Smooth muscle cell (in vitro differentiated cells): ENCODE measurements around the gene C10orf62. TPM values are rescaled to one million over a fixed set of nuclear protein-coding genes. Genes with fewer than 3 reads are reported as not detected.

ENCODE experiments used
- DNase-seq: peaks from one replicate; lab custom pipeline; 2025; ENCODE audit not compliant: unreplicated experiment; lab: John Stamatoyannopoulos, UW
- H2AFZ ChIP-seq: fragments of 200-600 bp; sonication (generic); 2 replicates; pipeline ENCODE4 v1.6.0; 2016; ENCODE audit warnings: antibody characterized with exemption, low read depth, mild to moderate bottlenecking
- H3F3A ChIP-seq: fragments of 200-600 bp; sonication (generic); 2 replicates; pipeline ENCODE4 v1.6.0; 2017; ENCODE audit warnings: antibody characterized with exemption, low read depth
- H3K27ac ChIP-seq: fragments of 200-600 bp; sonication (generic); 2 replicates; pipeline ENCODE4 v1.5.1; 2016; ENCODE audit warnings: low read depth, mild to moderate bottlenecking
- H3K27me3 ChIP-seq: fragments of 200-600 bp; sonication (generic); 2 replicates; pipeline ENCODE4 v1.6.1; 2016; ENCODE audit warnings: low read depth, mild to moderate bottlenecking
- H3K36me3 ChIP-seq: fragments of 200-600 bp; sonication (generic); 2 replicates; pipeline ENCODE4 v1.5.1; 2016; ENCODE audit warnings: low read depth
- H3K4me1 ChIP-seq: fragments of 200-600 bp; sonication (generic); 2 replicates; pipeline ENCODE4 v1.5.1; 2016; ENCODE audit warnings: low read depth
- H3K4me2 ChIP-seq: fragments of 200-600 bp; sonication (generic); 2 replicates; pipeline ENCODE4 v1.6.0; 2016; ENCODE audit warnings: mild to moderate bottlenecking
- H3K4me3 ChIP-seq: fragments of 200-600 bp; sonication (generic); 2 replicates; pipeline ENCODE4 v1.5.1; 2016; ENCODE audit warnings: mild to moderate bottlenecking
- H3K79me2 ChIP-seq: fragments of 200-600 bp; sonication (generic); 2 replicates; pipeline ENCODE4 v1.6.0; 2016; ENCODE audit warnings: low read depth, mild to moderate bottlenecking
- H3K9ac ChIP-seq: fragments of 200-600 bp; sonication (generic); 2 replicates; pipeline ENCODE4 v1.6.0; 2016; ENCODE audit warnings: low read depth
- H3K9me3 ChIP-seq: fragments of 200-600 bp; sonication (generic); replicated peaks from 2 replicates; pipeline ENCODE4 v1.5.1; 2016; ENCODE audit warnings: low read depth
- H4K20me1 ChIP-seq: fragments of 200-600 bp; sonication (generic); 2 replicates; pipeline ENCODE4 v1.6.0; 2016; ENCODE audit warnings: low read depth
- CTCF ChIP-seq: fragments of 200-600 bp; sonication (generic); IDR thresholded peaks from 2 replicates; pipeline ENCODE4 v1.5.1; 2017; ENCODE audit warnings: borderline replicate concordance, mild to moderate bottlenecking, antibody characterized with exemption; ENCODE audit not compliant: insufficient read depth, poor library complexity, severe bottlenecking
- WGBS: methylation state at CpG from one replicate; pipeline ENCODE4 v1.1.7; 2016; ENCODE audit warnings: low lambda C conversion rate; 5-methylcytosine and 5-hydroxymethylcytosine counted together
- polyA plus RNA-seq: library from polyadenylated mRNA; unstranded; fragments of >200 nt; fragmentation: Nextera tagmentation; extraction: Ambion mirVana; gene quantifications from 2 replicates; pipeline ENCODE4 v1.2.1, GENCODE V29; 2016
- total RNA-seq: library from RNA; depleted of rRNA; stranded (reverse); fragments of >200 nt; gene quantifications from 2 replicates; pipeline ENCODE4 v1.2.3, GENCODE V29; 2014

The C10orf62 gene
- total and polyA plus RNA-seq, 2 experiments from 2014 or later = not detected

- no peak overlapping the region for H3K9ac ChIP-seq
- WGBS = 92% methylated on average over 9 of the region's 9 CpGs
- DNase-seq = no peak
These were observed 8.8 kb upstream of the C10orf62 start for GRCh38 chr10:97580421-97581367.

GRCh38 chr10:97582169-97582568 lies 7.4 kb upstream of the C10orf62 start:
- WGBS = 97% methylated on average over 8 of the region's 8 CpGs
- Histone ChIP-seq H3K9me3 (no peaks in the 10 kb centered on the region), H3K27ac (no peak overlapping the region), H3K9ac (no peak overlapping the region), H2AFZ (no peak overlapping the region), H3K36me3 (no peaks in the 10 kb centered on the region), H3K4me1 (no peaks in the 10 kb centered on the region), H3K4me2 (no peak overlapping the region), H3K4me3 (no peak overlapping the region), H4K20me1 (no peaks in the 10 kb centered on the region), H3K79me2 (no peaks in the 10 kb centered on the region), H3F3A (no peaks in the 10 kb centered on the region), H3K27me3 (no peaks in the 10 kb centered on the region)
- TF ChIP-seq CTCF = no peak
- no peak for DNase-seq

More at GRCh38 chr10:97580421-97581367, 8.8 kb upstream of the C10orf62 start:
- H3K4me3 ChIP-seq = no peak overlapping the region
- H3K4me2 ChIP-seq = no peak overlapping the region
- no peaks in the 10 kb centered on the region for H4K20me1 ChIP-seq
- H3K27ac ChIP-seq = no peak overlapping the region
- no peaks in the 10 kb centered on the region for H3K4me1 ChIP-seq
- H3K79me2 ChIP-seq = no peaks in the 10 kb centered on the region
- no peaks in the 10 kb centered on the region for H3K36me3 ChIP-seq
- no peaks in the 10 kb centered on the region for H3F3A ChIP-seq
- TF ChIP-seq CTCF = no peak
- no peak overlapping the region for H2AFZ ChIP-seq
- H3K9me3 ChIP-seq = no peaks in the 10 kb centered on the region
- no peaks in the 10 kb centered on the region for H3K27me3 ChIP-seq

GRCh38 chr10:97583476-97583875 lies 6.0 kb upstream of the C10orf62 start:
- DNase-seq = no peak
- TF ChIP-seq CTCF = no peak
- Histone ChIP-seq H2AFZ (no peak overlapping the region), H3K36me3 (no peaks in the 10 kb centered on the region), H3K27ac (no peak overlapping the region), H3K4me1 (no peaks in the 10 kb centered on the region), H3K9ac (no peak overlapping the region), H3K27me3 (no peaks in the 10 kb centered on the region), H3K4me2 (no peak overlapping the region), H3F3A (no peaks in the 10 kb centered on the region), H3K79me2 (no peaks in the 10 kb centered on the region), H3K4me3 (no peak overlapping the region), H3K9me3 (no peaks in the 10 kb centered on the region), H4K20me1 (no peaks in the 10 kb centered on the region)
- WGBS = 94% methylated on average over 13 of the region's 13 CpGs
